H9 (cell line): ENCODE data around the gene NFS1. TPM values are rescaled to one million over a fixed set of nuclear protein-coding genes. Genes with fewer than 3 reads are reported as not detected.

Experiments used
- DNase-seq: peaks from one replicate; pipeline ENCODE4 v3.0.0-alpha.2; 2017
- H2AFZ ChIP-seq: one replicate; pipeline ENCODE4 v1.6.1; 2013; ENCODE audit warnings: mild to moderate bottlenecking, low read length, control low read depth, moderate library complexity
- H2AK5ac ChIP-seq: 2 replicates; pipeline ENCODE4 v1.6.1; 2013; ENCODE audit warnings: low read length, control low read depth, mixed read lengths; ENCODE audit not compliant: insufficient read length
- H2BK120ac ChIP-seq: one replicate; pipeline ENCODE4 v1.6.1; 2013; ENCODE audit warnings: low read depth, mild to moderate bottlenecking, low read length, control low read depth, inconsistent platforms; ENCODE audit not compliant: poor library complexity, severe bottlenecking
- H2BK12ac ChIP-seq: 2 replicates; pipeline ENCODE4 v1.6.1; 2013; ENCODE audit warnings: low read length, control low read depth, mixed read lengths, low read depth; ENCODE audit not compliant: insufficient read length
- H2BK15ac ChIP-seq: 2 replicates; pipeline ENCODE4 v1.6.1; 2013; ENCODE audit warnings: low read depth, low read length, control low read depth
- H2BK20ac ChIP-seq: one replicate; pipeline ENCODE4 v1.6.1; 2013; ENCODE audit warnings: low read depth, mild to moderate bottlenecking, low read length, control low read depth, inconsistent platforms; ENCODE audit not compliant: poor library complexity, severe bottlenecking
- H2BK5ac ChIP-seq: 2 replicates; pipeline ENCODE4 v1.6.1; 2013; ENCODE audit warnings: low read length, control low read depth, mixed read lengths; ENCODE audit not compliant: insufficient read length
- H3K14ac ChIP-seq: 2 replicates; pipeline ENCODE4 v1.6.1; 2013; ENCODE audit warnings: low read length, control low read depth; ENCODE audit not compliant: insufficient read depth
- H3K18ac ChIP-seq: 2 replicates; pipeline ENCODE4 v1.6.1; 2013; ENCODE audit warnings: low read depth, mild to moderate bottlenecking, mixed read lengths, low read length, control low read depth; ENCODE audit not compliant: insufficient read length
- H3K23ac ChIP-seq: 2 replicates; pipeline ENCODE4 v1.6.1; 2013; ENCODE audit warnings: low read length, control low read depth, mixed read lengths, low read depth; ENCODE audit not compliant: insufficient read length
- H3K23me2 ChIP-seq: 2 replicates; pipeline ENCODE4 v1.6.1; 2013; ENCODE audit warnings: low read depth, mild to moderate bottlenecking, mixed read lengths, low read length, control low read depth; ENCODE audit not compliant: insufficient read length, poor library complexity, severe bottlenecking
- H3K27ac ChIP-seq: 2 replicates; pipeline ENCODE4 v1.5.1; 2013; ENCODE audit warnings: low read length, control low read depth, mixed read lengths, low read depth; ENCODE audit not compliant: insufficient read length
- H3K27me3 ChIP-seq: 2 replicates; pipeline ENCODE4 v1.6.1; 2013; ENCODE audit warnings: low read length, control low read depth, inconsistent platforms; ENCODE audit not compliant: insufficient read depth
- H3K4ac ChIP-seq: 2 replicates; pipeline ENCODE4 v1.6.1; 2013; ENCODE audit warnings: low read depth, mild to moderate bottlenecking, control low read depth, inconsistent platforms, low read length, moderate library complexity
- H3K4me1 ChIP-seq: 2 replicates; pipeline ENCODE4 v1.6.1; 2013; ENCODE audit warnings: low read length, control low read depth, inconsistent platforms; ENCODE audit not compliant: insufficient read depth
- H3K4me2 ChIP-seq: 2 replicates; pipeline ENCODE4 v1.6.1; 2013; ENCODE audit warnings: low read length, control low read depth, mixed read lengths; ENCODE audit not compliant: insufficient read length, insufficient read depth
- H3K56ac ChIP-seq: 2 replicates; pipeline ENCODE4 v1.6.1; 2013; ENCODE audit warnings: low read depth, mild to moderate bottlenecking, mixed read lengths, low read length, control low read depth; ENCODE audit not compliant: insufficient read length
- H3K79me1 ChIP-seq: 2 replicates; pipeline ENCODE4 v1.6.1; 2013; ENCODE audit warnings: low read depth, mild to moderate bottlenecking, moderate library complexity, low read length, control low read depth, inconsistent platforms; ENCODE audit not compliant: insufficient read depth, poor library complexity, severe bottlenecking
- H3K79me2 ChIP-seq: 2 replicates; pipeline ENCODE4 v1.6.1; 2013; ENCODE audit warnings: low read length, control low read depth, inconsistent platforms; ENCODE audit not compliant: insufficient read depth
- H3K9ac ChIP-seq: 2 replicates; pipeline ENCODE4 v1.6.1; 2013; ENCODE audit warnings: low read length, control low read depth, mixed read lengths; ENCODE audit not compliant: insufficient read length; ENCODE audit errors: extremely low read depth
- H3K9me3 ChIP-seq: one replicate; pipeline ENCODE4 v1.6.1; 2013; ENCODE audit warnings: low read depth, low read length, inconsistent platforms; ENCODE audit not compliant: control insufficient read depth
- H3T11ph ChIP-seq: one replicate; pipeline ENCODE4 v1.6.1; 2013; ENCODE audit warnings: mild to moderate bottlenecking, low read length, control low read depth, inconsistent platforms
- H4K20me1 ChIP-seq: one replicate; pipeline ENCODE4 v1.6.1; 2013; ENCODE audit not compliant: control insufficient read depth, insufficient read length, insufficient read depth
- H4K5ac ChIP-seq: 2 replicates; pipeline ENCODE4 v1.6.1; 2013; ENCODE audit warnings: low read depth, mild to moderate bottlenecking, mixed read lengths, low read length, control low read depth; ENCODE audit not compliant: insufficient read length
- H4K8ac ChIP-seq: replicated peaks from 2 replicates; pipeline ENCODE4 v1.6.1; 2013; ENCODE audit warnings: low read length, control low read depth, mixed read lengths, low read depth; ENCODE audit not compliant: insufficient read length
- H4K91ac ChIP-seq: 2 replicates; pipeline ENCODE4 v1.6.1; 2013; ENCODE audit warnings: low read depth, mild to moderate bottlenecking, moderate library complexity, mixed read lengths, low read length, control low read depth; ENCODE audit not compliant: insufficient read length
- H3K27ac Mint-ChIP-seq, 3 experiments: 2 replicates in 2 of 3; 3 replicates in 1 of 3; pipeline ENCODE4 v1.8.0; 2020 to 2021; ENCODE audit warnings: mixed read lengths in 3 of 3, mild to moderate bottlenecking in 1 of 3, moderate library complexity in 1 of 3
- H3K27me3 Mint-ChIP-seq: 2 replicates; pipeline ENCODE4 v1.8.0; 2021; ENCODE audit warnings: low read depth, mild to moderate bottlenecking, moderate library complexity, mixed read lengths
- H3K36me3 Mint-ChIP-seq, 3 experiments: 2 replicates in 2 of 3; 3 replicates in 1 of 3; pipeline ENCODE4 v1.8.0; 2020 to 2021; ENCODE audit warnings: low read depth in 3 of 3, mixed read lengths in 3 of 3; ENCODE audit not compliant: insufficient read depth in 1 of 3
- H3K4me1 Mint-ChIP-seq, 2 experiments: 2 replicates each; pipeline ENCODE4 v1.8.0; 2020; ENCODE audit warnings: mixed read lengths in 2 of 2
- H3K4me3 Mint-ChIP-seq, 2 experiments: 2 replicates in 1 of 2; 3 replicates in 1 of 2; pipeline ENCODE4 v1.8.0; 2020 to 2021; ENCODE audit warnings: mild to moderate bottlenecking in 2 of 2, mixed read lengths in 2 of 2, moderate library complexity in 1 of 2
- H3K9me3 Mint-ChIP-seq, 2 experiments: 2 replicates in 1 of 2; 3 replicates in 1 of 2; pipeline ENCODE4 v1.8.0; 2020; ENCODE audit warnings: mild to moderate bottlenecking in 2 of 2, mixed read lengths in 2 of 2, moderate library complexity in 1 of 2
- WGBS: extraction: QIAGEN DNeasy Blood & Tissue Kit; methylation state at CpG from one replicate; pipeline ENCODE4 v1.1.7; 2013; ENCODE audit warnings: missing lambda C conversion rate, low lambda C conversion rate, mixed read lengths; ENCODE audit not compliant: insufficient read length; ENCODE audit errors: extremely low coverage; 5-methylcytosine and 5-hydroxymethylcytosine counted together
- total RNA-seq: library from RNA; stranded (reverse); gene quantifications from 2 replicates; pipeline ENCODE4 v1.2.1, GENCODE V29; 2021
- TF ChIP-seq, protein P1 (sequence below): fragments of 200-600 bp; sonication (generic); conservative IDR thresholded peaks from 3 replicates; pipeline ENCODE4 v1.8.0; 2021; ENCODE audit warnings: antibody characterized with exemption, mild to moderate bottlenecking

NFS1 gene
- total RNA-seq, 1 experiment from 2014 or later: 26.6 TPM

DNA sequence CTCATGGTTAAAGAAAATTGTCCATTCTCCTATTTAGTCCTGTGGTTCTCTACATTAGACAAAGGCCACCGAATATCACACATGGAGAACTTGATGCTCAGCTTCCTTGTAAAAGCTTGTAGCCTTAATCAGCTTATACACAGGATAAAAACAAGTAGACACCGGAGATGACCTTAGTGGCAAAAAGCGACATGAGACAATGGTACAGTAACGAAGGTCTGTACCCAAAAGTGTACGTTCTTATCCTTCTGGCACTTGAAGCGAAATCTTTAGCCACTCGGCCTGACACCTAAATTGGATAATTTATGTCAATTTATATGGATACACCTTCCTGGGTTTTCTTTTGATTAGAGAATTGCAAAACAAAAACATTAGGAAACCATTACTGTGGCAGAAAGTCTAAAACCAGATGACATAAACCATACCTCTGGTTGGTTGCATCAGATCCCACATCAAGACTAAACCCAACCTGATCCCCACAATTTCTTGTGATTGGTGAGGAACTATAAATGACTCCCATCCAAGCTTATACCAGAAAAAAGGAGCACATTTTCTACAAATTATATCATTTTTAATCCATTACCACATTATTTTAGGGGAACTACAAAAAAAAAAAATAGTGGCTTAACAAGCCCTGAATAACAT is 36.8 kb upstream of the NFS1 start:
- WGBS: no CpG with 5 or more reads among the region's 7 CpGs
- H3K36me3 Mint-ChIP-seq: peaks cover 67 to 99% (median 95%) of the 10 kb centered on the region in 3 experiments
- Histone ChIP-seq H3T11ph (no peak overlapping the region), H2BK20ac (no peak overlapping the region), H3K56ac (no peak overlapping the region), H3K79me2 (peaks cover 33% of the 10 kb centered on the region), H3K4me1 (no peaks in the 10 kb centered on the region), H4K20me1 (no peaks in the 10 kb centered on the region), H2AK5ac (no peak overlapping the region), H2BK12ac (no peak overlapping the region), H2BK15ac (no peak overlapping the region), H3K23ac (no peak overlapping the region), H3K14ac (no peak overlapping the region), H2BK120ac (no peak overlapping the region), H3K4ac (no peak overlapping the region), H2AFZ (no peak overlapping the region), H3K79me1 (peaks cover 9% of the 10 kb centered on the region), H3K27me3 (no peaks in the 10 kb centered on the region), H3K9ac (no peak overlapping the region), H4K5ac (no peak overlapping the region), H3K9me3 (no peaks in the 10 kb centered on the region), H3K27ac (no peak overlapping the region), H2BK5ac (no peak overlapping the region), H4K91ac (no peak overlapping the region), H3K18ac (no peak overlapping the region), H3K4me2 (no peak overlapping the region), H4K8ac (no peak overlapping the region), H3K23me2 (no peaks in the 10 kb centered on the region)
- no peak overlapping the region; a peak in 1 of 7 replicates for H3K27ac Mint-ChIP-seq
- peaks cover 19 to 26% of the 10 kb centered on the region in 2 experiments for H3K4me1 Mint-ChIP-seq
- H3K27me3 Mint-ChIP-seq: no peaks in the 10 kb centered on the region
- H3K4me3 Mint-ChIP-seq: no peak overlapping the region
- H3K9me3 Mint-ChIP-seq: no peaks in the 10 kb centered on the region; a peak in 1 of 5 replicates
- TF ChIP-seq, protein P1, sequence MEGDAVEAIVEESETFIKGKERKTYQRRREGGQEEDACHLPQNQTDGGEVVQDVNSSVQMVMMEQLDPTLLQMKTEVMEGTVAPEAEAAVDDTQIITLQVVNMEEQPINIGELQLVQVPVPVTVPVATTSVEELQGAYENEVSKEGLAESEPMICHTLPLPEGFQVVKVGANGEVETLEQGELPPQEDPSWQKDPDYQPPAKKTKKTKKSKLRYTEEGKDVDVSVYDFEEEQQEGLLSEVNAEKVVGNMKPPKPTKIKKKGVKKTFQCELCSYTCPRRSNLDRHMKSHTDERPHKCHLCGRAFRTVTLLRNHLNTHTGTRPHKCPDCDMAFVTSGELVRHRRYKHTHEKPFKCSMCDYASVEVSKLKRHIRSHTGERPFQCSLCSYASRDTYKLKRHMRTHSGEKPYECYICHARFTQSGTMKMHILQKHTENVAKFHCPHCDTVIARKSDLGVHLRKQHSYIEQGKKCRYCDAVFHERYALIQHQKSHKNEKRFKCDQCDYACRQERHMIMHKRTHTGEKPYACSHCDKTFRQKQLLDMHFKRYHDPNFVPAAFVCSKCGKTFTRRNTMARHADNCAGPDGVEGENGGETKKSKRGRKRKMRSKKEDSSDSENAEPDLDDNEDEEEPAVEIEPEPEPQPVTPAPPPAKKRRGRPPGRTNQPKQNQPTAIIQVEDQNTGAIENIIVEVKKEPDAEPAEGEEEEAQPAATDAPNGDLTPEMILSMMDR: no peak
- no peak for DNase-seq
